A549 treated with GW870086 at 1 μM for 4 hours (cell line): ENCODE results near the gene RAB5IF. TPM values are rescaled to one million over a fixed set of nuclear protein-coding genes. Genes with fewer than 3 reads are reported as not detected.

Source experiments
- total RNA-seq: library from RNA; stranded (reverse); fragments of 200-300 nt; extraction: Qiagen RNA extraction; gene quantifications from 5 replicates; pipeline ENCODE4 v1.2.3, GENCODE V29; 2022; ENCODE audit warnings: low read depth

The RAB5IF gene, protein sequence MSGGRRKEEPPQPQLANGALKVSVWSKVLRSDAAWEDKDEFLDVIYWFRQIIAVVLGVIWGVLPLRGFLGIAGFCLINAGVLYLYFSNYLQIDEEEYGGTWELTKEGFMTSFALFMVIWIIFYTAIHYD
- total RNA-seq = 216 to 291 TPM (median 278 TPM) in 5 replicates

DNA sequence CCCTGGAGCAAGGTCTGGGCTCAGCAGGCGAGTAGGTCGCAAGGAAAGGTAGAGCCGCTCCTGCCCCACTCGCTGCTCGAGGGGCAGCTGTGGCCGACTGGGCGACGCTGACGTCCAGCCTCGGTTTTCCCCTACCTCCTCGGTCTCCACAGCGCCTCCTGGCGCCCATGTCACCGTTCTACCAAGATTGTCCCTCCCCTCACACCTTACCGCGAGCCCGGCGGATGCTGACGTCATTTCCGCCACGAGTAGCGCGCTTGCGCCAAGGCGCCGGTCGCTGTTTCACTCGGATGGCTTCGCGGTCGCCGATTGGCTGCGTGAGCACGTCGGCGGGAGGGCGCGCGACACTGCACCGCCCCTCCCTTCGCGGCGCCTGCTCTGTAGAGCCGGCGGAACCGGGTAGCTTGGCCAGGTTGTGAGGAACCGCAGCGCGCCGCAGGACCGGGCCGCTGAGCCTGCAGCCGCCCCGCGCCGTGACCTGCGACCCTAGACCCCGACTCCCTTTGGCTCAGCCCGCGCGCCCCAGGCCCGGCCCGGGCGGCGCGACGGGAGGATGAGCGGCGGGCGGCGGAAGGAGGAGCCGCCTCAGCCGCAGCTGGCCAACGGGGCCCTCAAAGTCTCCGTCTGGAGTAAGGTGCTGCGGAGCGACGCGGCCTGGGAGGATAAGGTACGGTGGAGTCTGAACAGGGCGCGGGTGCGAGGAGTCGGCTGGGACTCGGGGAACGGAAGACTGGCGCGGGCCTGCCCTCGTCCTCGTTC is at the start of gene RAB5IF:
RAB5IF (plus strand) TSS at position 381 of the 759 bp plus-strand sequence; CDS start at position 554, 173 bp downstream.

DNA sequence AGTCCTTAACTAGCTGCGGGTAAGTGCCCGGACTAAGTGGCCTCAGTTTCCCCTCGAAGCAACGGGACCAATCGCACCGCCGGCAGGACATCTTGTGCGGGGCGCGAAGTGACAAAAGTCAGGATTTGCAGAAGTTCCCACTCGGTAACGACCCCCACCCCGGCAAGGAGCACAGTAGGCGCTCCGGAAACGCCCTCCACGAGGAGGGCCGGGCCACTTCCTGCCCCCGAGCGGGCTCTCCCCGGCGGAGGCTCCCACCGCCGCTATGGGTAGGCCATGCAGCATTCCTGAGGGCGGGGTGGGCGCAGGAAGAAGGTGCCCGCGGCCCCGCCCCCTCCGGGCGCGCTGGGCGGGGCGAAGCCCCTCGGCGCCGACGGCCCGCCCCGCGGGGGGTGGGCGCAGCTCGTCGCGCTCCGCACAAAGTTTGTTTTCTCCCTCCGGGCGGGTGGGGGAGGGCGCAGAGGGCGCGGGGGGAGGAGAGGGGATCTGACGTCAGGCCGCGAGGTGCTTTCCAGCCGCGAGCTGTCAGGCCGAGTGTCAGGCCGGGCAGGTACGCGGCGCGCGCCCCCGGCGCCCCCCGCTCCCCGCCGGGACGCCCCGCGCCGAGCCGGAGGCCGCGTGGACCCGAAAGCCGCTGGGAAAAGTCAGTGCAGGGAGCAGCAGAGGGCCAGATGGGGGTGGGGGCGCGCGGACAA is 32.3 kb upstream of the RAB5IF start, which contains the start of gene TGIF2:
TGIF2 (plus strand) TSS at position 495 of the 695 bp plus-strand sequence. CDS start 5,178 bp downstream, outside the sequence.

DNA sequence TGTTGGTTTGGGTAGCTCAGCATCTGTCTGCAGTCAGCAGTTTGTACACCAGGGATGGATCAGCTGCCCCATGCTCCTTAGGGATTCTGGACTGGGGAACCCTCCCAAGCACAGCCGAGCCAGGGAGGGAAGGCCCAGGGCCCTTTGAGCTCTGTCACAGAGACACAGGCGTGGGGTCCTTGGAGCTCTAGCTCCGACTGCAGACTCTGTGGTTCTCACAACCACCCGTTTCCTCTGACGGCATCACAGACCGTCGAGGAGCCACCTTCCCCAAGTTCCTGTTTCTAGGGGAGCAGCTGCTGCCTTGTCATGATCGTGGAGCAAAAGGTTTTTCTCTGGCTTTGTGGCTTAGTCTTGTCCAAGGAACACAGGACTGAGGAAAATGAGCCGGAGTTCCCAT is 40.4 kb downstream of the RAB5IF start, which contains the start of gene SLA2:
SLA2 (minus strand) TSS at position 199 of the 400 bp plus-strand sequence. CDS start 4,861 bp downstream, outside the sequence.

Other genes starting within 250 kb of the RAB5IF start
- gene MYL9, start 64.3 kb upstream of the RAB5IF start, total RNA-seq = 15.9 to 26.5 TPM (median 17.6 TPM) in 5 replicates
- 3.4 to 4.9 TPM (median 4.0 TPM) in 5 replicates for gene TGIF2, start 32.2 kb upstream of the RAB5IF start, total RNA-seq
- gene SLA2, start 40.4 kb downstream of the RAB5IF start, total RNA-seq = 0.06 to 0.10 TPM in 2 of 5 replicates, not detected in the others
- 19.8 to 23.2 TPM (median 21.7 TPM) in 5 replicates for gene NDRG3, start 140.3 kb downstream of the RAB5IF start, total RNA-seq
- 21.4 to 27.4 TPM (median 24.5 TPM) in 5 replicates for gene DSN1, start 168.0 kb downstream of the RAB5IF start, total RNA-seq